Endodermal cell (in vitro differentiated cells): ENCODE measurements around the gene PHF24. TPM values are rescaled to one million over a fixed set of nuclear protein-coding genes. Genes with fewer than 3 reads are reported as not detected.

Experiments
- DNase-seq: peaks from one replicate; pipeline ENCODE4 v3.0.0-alpha.2; 2017
- H3K27ac ChIP-seq: 2 replicates; pipeline ENCODE4 v1.5.1; 2013; ENCODE audit warnings: mild to moderate bottlenecking, low read depth, low read length, moderate library complexity
- H3K27me3 ChIP-seq: 2 replicates; pipeline ENCODE4 v1.6.1; 2013; ENCODE audit warnings: mild to moderate bottlenecking, low read length, moderate library complexity; ENCODE audit not compliant: insufficient read depth, control insufficient read depth, poor library complexity, severe bottlenecking
- H3K36me3 ChIP-seq: 2 replicates; pipeline ENCODE4 v1.7.0; 2013; ENCODE audit warnings: mild to moderate bottlenecking, low read length, moderate library complexity; ENCODE audit not compliant: control insufficient read depth, insufficient read depth
- H3K4me1 ChIP-seq: one replicate; pipeline ENCODE4 v1.7.0; 2013; ENCODE audit warnings: low read length; ENCODE audit not compliant: control insufficient read depth, insufficient read depth
- H3K4me3 ChIP-seq: 2 replicates; pipeline ENCODE4 v1.5.1; 2013; ENCODE audit warnings: mild to moderate bottlenecking, low read length, moderate library complexity
- H3K9ac ChIP-seq: 2 replicates; pipeline ENCODE4 v1.6.1; 2013; ENCODE audit warnings: mild to moderate bottlenecking, low read length, moderate library complexity; ENCODE audit not compliant: poor library complexity, severe bottlenecking; ENCODE audit errors: extremely low read depth
- H3K9me3 ChIP-seq: 2 replicates; pipeline ENCODE4 v1.6.1; 2013; ENCODE audit warnings: mild to moderate bottlenecking, low read length, moderate library complexity; ENCODE audit not compliant: control insufficient read depth
- H3K27ac Mint-ChIP-seq: 2 replicates; pipeline ENCODE4 v1.8.0; 2020; ENCODE audit warnings: mixed read lengths
- H3K27me3 Mint-ChIP-seq: 2 replicates; pipeline ENCODE4 v1.8.0; 2021; ENCODE audit warnings: mild to moderate bottlenecking, mixed read lengths; ENCODE audit not compliant: insufficient read depth
- H3K36me3 Mint-ChIP-seq: 2 replicates; pipeline ENCODE4 v1.8.0; 2020; ENCODE audit warnings: low read depth, mixed read lengths
- H3K4me1 Mint-ChIP-seq: 2 replicates; pipeline ENCODE4 v1.8.0; 2020; ENCODE audit warnings: mixed read lengths
- H3K4me3 Mint-ChIP-seq: 2 replicates; pipeline ENCODE4 v1.8.0; 2020; ENCODE audit warnings: mild to moderate bottlenecking, moderate library complexity, mixed read lengths
- H3K9me3 Mint-ChIP-seq: 2 replicates; pipeline ENCODE4 v1.8.0; 2020; ENCODE audit warnings: mild to moderate bottlenecking, mixed read lengths
- WGBS, 2 experiments: methylation state at CpG; one replicate each; pipeline versions ENCODE4 v1.1.5 to v1.1.7; 2013; ENCODE audit warnings: missing lambda C conversion rate in 2 of 2, mixed read lengths in 1 of 2; ENCODE audit not compliant: insufficient coverage in 1 of 2, insufficient read length in 1 of 2; 5-methylcytosine and 5-hydroxymethylcytosine counted together
- total RNA-seq, 2 donors: library from RNA; stranded (reverse); fragmentation: NEBNext Ultra II Directional in 1 of 2; extraction: Animal tissue kit (Norgen Biotek cat#: 25700) in 1 of 2; gene quantifications; 2 replicates in 1 of 2; 3 replicates in 1 of 2; pipeline ENCODE4 v1.2.1, GENCODE V29; 2021
- TF ChIP-seq, protein P1 (sequence below): fragments of 200-600 bp; sonication (generic); conservative IDR thresholded peaks from 2 replicates; pipeline ENCODE4 v1.5.0; 2021; ENCODE audit warnings: antibody characterized with exemption, mild to moderate bottlenecking

PHF24 gene
- total RNA-seq, 2 donors from 2014 or later: 1.9 to 2.7 TPM

DNA sequence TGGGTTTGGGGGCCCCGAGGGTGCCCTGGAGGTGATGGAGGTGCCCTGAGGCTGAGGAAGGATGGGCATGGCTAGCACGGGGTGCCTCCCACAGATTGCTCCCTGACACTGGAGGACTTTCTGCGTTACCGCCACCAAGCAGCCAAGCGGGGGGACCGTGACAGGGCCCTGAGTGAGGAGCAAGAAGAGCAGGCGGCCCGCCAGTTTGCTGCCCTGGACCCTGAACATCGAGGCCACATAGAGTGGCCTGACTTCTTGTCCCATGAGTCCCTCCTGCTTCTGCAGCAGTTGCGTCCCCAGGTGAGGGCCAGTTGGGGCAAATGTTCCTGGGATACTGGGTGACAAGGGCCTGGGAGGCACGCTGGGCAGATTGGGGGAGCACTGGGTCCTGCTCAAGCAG lies 18.4 kb downstream of the PHF24 start:
- H3K36me3 ChIP-seq: no peaks in the 10 kb centered on the region
- Mint-ChIP-seq H3K27me3 (peaks cover 6% of the 10 kb centered on the region), H3K4me3 (no peak overlapping the region), H3K4me1 (peaks cover 1% of the 10 kb centered on the region), H3K9me3 (no peaks in the 10 kb centered on the region), H3K36me3 (no peaks in the 10 kb centered on the region), H3K27ac (no peak overlapping the region)
- no peak overlapping the region for H3K4me3 ChIP-seq
- TF ChIP-seq, protein P1, sequence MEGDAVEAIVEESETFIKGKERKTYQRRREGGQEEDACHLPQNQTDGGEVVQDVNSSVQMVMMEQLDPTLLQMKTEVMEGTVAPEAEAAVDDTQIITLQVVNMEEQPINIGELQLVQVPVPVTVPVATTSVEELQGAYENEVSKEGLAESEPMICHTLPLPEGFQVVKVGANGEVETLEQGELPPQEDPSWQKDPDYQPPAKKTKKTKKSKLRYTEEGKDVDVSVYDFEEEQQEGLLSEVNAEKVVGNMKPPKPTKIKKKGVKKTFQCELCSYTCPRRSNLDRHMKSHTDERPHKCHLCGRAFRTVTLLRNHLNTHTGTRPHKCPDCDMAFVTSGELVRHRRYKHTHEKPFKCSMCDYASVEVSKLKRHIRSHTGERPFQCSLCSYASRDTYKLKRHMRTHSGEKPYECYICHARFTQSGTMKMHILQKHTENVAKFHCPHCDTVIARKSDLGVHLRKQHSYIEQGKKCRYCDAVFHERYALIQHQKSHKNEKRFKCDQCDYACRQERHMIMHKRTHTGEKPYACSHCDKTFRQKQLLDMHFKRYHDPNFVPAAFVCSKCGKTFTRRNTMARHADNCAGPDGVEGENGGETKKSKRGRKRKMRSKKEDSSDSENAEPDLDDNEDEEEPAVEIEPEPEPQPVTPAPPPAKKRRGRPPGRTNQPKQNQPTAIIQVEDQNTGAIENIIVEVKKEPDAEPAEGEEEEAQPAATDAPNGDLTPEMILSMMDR: no peak
- no peak for DNase-seq
- H3K9ac ChIP-seq: no peak overlapping the region
- no peaks in the 10 kb centered on the region for H3K27me3 ChIP-seq
- no peak overlapping the region for H3K27ac ChIP-seq
- WGBS, 2 experiments: 93 to 98% methylated on average over 8 to 11 of the region's 11 CpGs
- no peaks in the 10 kb centered on the region for H3K4me1 ChIP-seq
- no peaks in the 10 kb centered on the region for H3K9me3 ChIP-seq

DNA sequence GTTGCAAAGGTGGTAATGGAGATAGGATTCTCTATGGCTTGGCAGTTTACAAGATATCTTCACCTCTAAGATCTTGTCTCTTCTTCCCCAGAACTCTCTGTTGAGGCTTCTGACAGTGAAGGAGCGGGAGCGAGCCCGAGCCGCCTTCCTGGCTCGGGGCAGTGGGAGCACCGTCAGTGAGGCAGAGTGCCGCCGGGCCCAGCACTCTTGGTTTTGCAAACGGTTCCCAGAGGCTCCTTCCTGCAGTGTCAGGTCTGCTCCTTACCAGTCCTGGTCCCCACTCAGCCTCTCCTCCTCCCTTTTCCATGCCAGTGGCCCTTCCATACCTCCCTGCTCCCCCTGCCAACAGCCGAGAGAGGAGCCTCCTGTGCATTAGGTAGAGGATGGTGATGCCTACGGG lies 18.9 kb downstream of the PHF24 start:
- TF ChIP-seq, protein P1: no peak
- Mint-ChIP-seq H3K27ac (no peak overlapping the region), H3K4me3 (no peak overlapping the region), H3K36me3 (no peaks in the 10 kb centered on the region), H3K4me1 (peaks cover 1% of the 10 kb centered on the region), H3K9me3 (no peaks in the 10 kb centered on the region), H3K27me3 (peaks cover 5% of the 10 kb centered on the region)
- Histone ChIP-seq H3K4me1 (no peaks in the 10 kb centered on the region), H3K36me3 (no peaks in the 10 kb centered on the region), H3K27me3 (no peaks in the 10 kb centered on the region), H3K9me3 (no peaks in the 10 kb centered on the region), H3K9ac (no peak overlapping the region), H3K4me3 (no peak overlapping the region), H3K27ac (no peak overlapping the region)
- WGBS, 2 experiments: 85 to 93% methylated on average over 9 to 11 of the region's 11 CpGs
- DNase-seq: no peak

DNA sequence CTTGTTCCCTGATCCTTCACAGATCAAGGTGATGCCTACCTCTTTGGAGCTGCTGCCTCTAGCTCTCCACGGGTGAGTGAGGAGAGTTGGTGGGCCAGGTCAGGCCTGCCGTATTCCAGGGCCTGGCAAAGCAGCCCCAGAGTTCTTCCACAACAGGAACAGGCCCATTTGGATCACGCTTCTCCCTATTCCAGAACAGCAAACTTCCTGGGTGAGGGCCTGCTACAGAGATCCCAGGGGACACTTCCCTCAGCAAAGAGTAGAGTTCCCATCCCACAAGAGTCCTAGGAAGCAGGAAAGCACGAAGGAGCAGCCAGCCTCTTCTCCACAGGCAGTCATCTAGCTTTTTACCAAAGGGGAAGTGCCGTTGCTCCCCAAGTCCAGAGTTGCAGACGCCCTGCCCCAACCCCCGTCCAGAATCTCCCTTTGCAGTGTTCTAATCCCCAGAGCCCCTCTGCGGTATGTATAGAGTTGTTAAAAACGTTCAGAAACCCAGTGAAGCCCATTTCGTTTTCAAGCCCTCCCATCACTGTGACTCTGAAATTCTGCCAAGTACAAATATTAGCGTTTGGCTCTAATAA lies 22.2 kb downstream of the PHF24 start:
- 86 to 93% methylated on average over 7 to 11 of the region's 11 CpGs for WGBS, 2 experiments
- TF ChIP-seq, protein P1: no peak
- no peak overlapping the region for H3K4me3 Mint-ChIP-seq
- DNase-seq: no peak
- Histone ChIP-seq H3K27ac (no peak overlapping the region), H3K4me1 (no peaks in the 10 kb centered on the region), H3K36me3 (no peaks in the 10 kb centered on the region), H3K27me3 (no peaks in the 10 kb centered on the region), H3K9me3 (no peaks in the 10 kb centered on the region), H3K9ac (no peak overlapping the region), H3K4me3 (no peak overlapping the region)
- H3K36me3 Mint-ChIP-seq: no peaks in the 10 kb centered on the region
- H3K27ac Mint-ChIP-seq: no peak overlapping the region
- H3K4me1 Mint-ChIP-seq: peaks cover 1% of the 10 kb centered on the region
- H3K27me3 Mint-ChIP-seq: peaks cover 6% of the 10 kb centered on the region
- no peaks in the 10 kb centered on the region for H3K9me3 Mint-ChIP-seq
